ENCODE results near the gene SV2B. TPM values are rescaled to one million over a fixed set of nuclear protein-coding genes. Genes with fewer than 3 reads are reported as not detected.

The SV2B gene
- total and polyA plus RNA-seq, 2 donors from 2014 or later, result 0.17 to 3.9 TPM

- TF ChIP-seq CTCF (IDR thresholded peaks at IDR 0.05; ENCODE audit: borderline replicate concordance, extremely low read depth, insufficient read depth), result peak; percentile 86
- Histone ChIP-seq H3K27me3 (ENCODE audit: control insufficient read depth, insufficient read depth, low read length) (peaks cover 3% of the 10 kb centered on the region), H3K27ac (ENCODE audit: low read depth in 2 of 2, low read length in 2 of 2) (no peak overlapping the region), H3K4me3 (ENCODE audit: low read length in 3 of 3) (no peak overlapping the region), H3K9me3 (ENCODE audit: control insufficient read depth in 2 of 3, insufficient read depth in 1 of 3, low read length in 3 of 3) (no peaks in the 10 kb centered on the region), H3K4me1 (ENCODE audit: control insufficient read depth in 2 of 3, insufficient read depth in 2 of 3, low read depth in 1 of 3, low read length in 3 of 3) (no peaks in the 10 kb centered on the region), H3K9ac (ENCODE audit: low read length in 3 of 3) (no peak overlapping the region), H3K36me3 (ENCODE audit: control insufficient read depth in 2 of 3, insufficient read depth in 3 of 3, low read length in 3 of 3) (no peaks in the 10 kb centered on the region)
- FAIRE-seq (no peak), DNase-seq (peak in 3 of 5 donors; percentile 70 to 82 (median 78))
- intact Hi-C loops (cut with DNase I), result loop anchor here (5.0 kb wide), 1 partner anchor 217 kb away; no protein-coding TSS in a partner anchor
Observed at GRCh38 chr15:91055548-91056331, 44.3 kb upstream of the SV2B start.

DNA sequence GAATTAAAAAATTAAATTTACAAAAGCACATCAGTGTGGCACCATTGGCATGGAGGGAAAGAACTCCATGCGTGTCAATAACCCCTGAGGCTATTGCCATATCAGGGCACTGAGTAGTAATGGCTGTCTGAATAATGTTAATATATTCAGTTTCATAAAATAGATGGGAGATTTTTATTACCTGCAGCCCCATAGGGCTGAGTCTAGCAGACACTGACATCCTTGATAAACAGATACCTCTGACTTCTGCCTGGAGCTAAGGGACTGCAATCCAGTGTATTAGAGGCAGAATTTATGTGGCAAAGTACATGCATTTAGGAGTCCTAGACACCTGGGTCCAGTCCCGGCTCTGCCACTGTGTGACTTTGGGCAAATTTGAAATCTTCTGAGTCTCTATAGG, 38.8 kb upstream of the SV2B start:
- H3K4me1 ChIP-seq (ENCODE audit: control insufficient read depth in 2 of 3, insufficient read depth in 2 of 3, low read depth in 1 of 3, low read length in 3 of 3), result no peaks in the 10 kb centered on the region
- no peaks in the 10 kb centered on the region for H3K36me3 ChIP-seq (ENCODE audit: control insufficient read depth in 2 of 3, insufficient read depth in 3 of 3, low read length in 3 of 3)
- FAIRE-seq (no peak), DNase-seq (no peak)
- no peaks in the 10 kb centered on the region for H3K9me3 ChIP-seq (ENCODE audit: control insufficient read depth in 2 of 3, insufficient read depth in 1 of 3, low read length in 3 of 3)
- no peak for TF ChIP-seq CTCF (IDR thresholded peaks at IDR 0.05; ENCODE audit: borderline replicate concordance, extremely low read depth, insufficient read depth)
- H3K27ac ChIP-seq (ENCODE audit: low read depth in 2 of 2, low read length in 2 of 2), result no peak overlapping the region
- intact Hi-C loops (cut with DNase I), result no loop called here
- H3K9ac ChIP-seq (ENCODE audit: low read length in 3 of 3), result no peak overlapping the region
- H3K27me3 ChIP-seq (ENCODE audit: control insufficient read depth, insufficient read depth, low read length), result peaks cover 3% of the 10 kb centered on the region
- H3K4me3 ChIP-seq (ENCODE audit: low read length in 3 of 3), result no peak overlapping the region

DNA sequence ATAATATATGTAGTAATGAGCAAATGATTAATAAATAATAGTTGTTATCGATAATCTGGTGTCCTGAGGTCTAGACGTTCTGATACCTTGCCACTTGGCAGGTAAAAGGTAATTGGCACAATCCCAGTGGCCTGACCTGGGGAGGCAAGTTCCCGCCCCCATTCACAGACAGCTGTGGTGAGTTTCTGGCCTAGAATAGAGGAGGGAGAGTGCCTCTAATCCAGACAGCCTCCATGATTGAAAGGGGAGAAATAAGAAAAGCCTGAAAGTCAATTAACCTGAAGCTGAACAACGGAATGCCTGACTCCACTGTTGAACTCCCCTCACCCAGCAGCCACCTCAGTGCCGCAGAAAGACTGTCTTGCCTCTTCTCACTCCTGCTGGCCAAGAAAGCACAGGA, 38.1 kb upstream of the SV2B start:
- no peaks in the 10 kb centered on the region for H3K36me3 ChIP-seq (ENCODE audit: control insufficient read depth in 2 of 3, insufficient read depth in 3 of 3, low read length in 3 of 3)
- no peak for FAIRE-seq
- no peak overlapping the region for H3K27ac ChIP-seq (ENCODE audit: low read depth in 2 of 2, low read length in 2 of 2)
- H3K4me1 ChIP-seq (ENCODE audit: control insufficient read depth in 2 of 3, insufficient read depth in 2 of 3, low read depth in 1 of 3, low read length in 3 of 3), result no peaks in the 10 kb centered on the region
- intact Hi-C loops (cut with DNase I), result no loop called here
- no peaks in the 10 kb centered on the region for H3K27me3 ChIP-seq (ENCODE audit: control insufficient read depth, insufficient read depth, low read length)
- H3K4me3 ChIP-seq (ENCODE audit: low read length in 3 of 3), result no peak overlapping the region
- DNase-seq, result no peak
- no peaks in the 10 kb centered on the region for H3K9me3 ChIP-seq (ENCODE audit: control insufficient read depth in 2 of 3, insufficient read depth in 1 of 3, low read length in 3 of 3)
- no peak for TF ChIP-seq CTCF (IDR thresholded peaks at IDR 0.05; ENCODE audit: borderline replicate concordance, extremely low read depth, insufficient read depth)
- no peak overlapping the region for H3K9ac ChIP-seq (ENCODE audit: low read length in 3 of 3)
